ENCODE data around the gene TMC4. TPM values are rescaled to one million over a fixed set of nuclear protein-coding genes. Genes with fewer than 3 reads are reported as not detected.
"Not testable (repeated sequence)": the region's sequence is repeated elsewhere in the genome, so short reads cannot be mapped to it uniquely, and the experiment has no call there.

TMC4 gene
- total RNA-seq, 1 experiment from 2014 or later: 9.6 TPM

DNA sequence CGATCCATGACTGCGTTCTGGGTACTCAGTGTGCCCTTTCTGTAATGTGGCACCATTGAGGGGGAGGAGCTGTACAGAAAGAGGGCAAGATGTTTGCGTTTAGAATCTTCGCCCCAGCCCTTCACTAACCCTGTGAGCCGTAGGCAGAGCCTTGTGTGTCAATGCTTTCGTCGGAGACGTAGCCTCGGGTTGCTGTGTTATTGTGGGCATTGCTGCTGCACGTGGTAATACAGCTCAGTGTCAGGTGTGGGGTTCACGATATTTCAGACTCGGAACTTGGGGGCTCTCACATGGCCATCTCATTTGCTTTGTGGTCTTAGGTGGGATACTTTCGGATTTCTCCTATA, 33.8 kb upstream of the TMC4 start:
- in situ Hi-C loops (cut with HindIII; ENCODE audit: low sequenced_read_pairs): loop anchor here (10.0 kb wide), 1 partner anchor 78 kb away; the partner anchor contains the start of gene LILRB2

GRCh38 chr19:54206030-54206830, 33.3 kb upstream of the TMC4 start:
- in situ Hi-C loops (cut with HindIII; ENCODE audit: low sequenced_read_pairs): loop anchor here (10.0 kb wide), 1 partner anchor 79 kb away; the partner anchor contains the start of gene LILRB2
- DNase-seq (ENCODE audit: low spot score): no peak

More for the DNA sequence above, 33.8 kb upstream of the TMC4 start:
- no peak for DNase-seq (ENCODE audit: low spot score)

- no peak for DNase-seq (ENCODE audit: low spot score)
- in situ Hi-C loops (cut with HindIII; ENCODE audit: low sequenced_read_pairs): loop anchor here (10.0 kb wide), 1 partner anchor 80 kb away; the partner anchor contains the start of gene LILRB2
These were observed 32.0 kb upstream of the TMC4 start for GRCh38 chr19:54204767-54205468.

- DNase-seq (ENCODE audit: low spot score): no peak
- in situ Hi-C loops (cut with HindIII; ENCODE audit: low sequenced_read_pairs): loop anchor here (10.0 kb wide), 1 partner anchor 82 kb away; the partner anchor contains the start of gene LILRB2
These were observed 30.2 kb upstream of the TMC4 start for GRCh38 chr19:54203151-54203611.

DNA sequence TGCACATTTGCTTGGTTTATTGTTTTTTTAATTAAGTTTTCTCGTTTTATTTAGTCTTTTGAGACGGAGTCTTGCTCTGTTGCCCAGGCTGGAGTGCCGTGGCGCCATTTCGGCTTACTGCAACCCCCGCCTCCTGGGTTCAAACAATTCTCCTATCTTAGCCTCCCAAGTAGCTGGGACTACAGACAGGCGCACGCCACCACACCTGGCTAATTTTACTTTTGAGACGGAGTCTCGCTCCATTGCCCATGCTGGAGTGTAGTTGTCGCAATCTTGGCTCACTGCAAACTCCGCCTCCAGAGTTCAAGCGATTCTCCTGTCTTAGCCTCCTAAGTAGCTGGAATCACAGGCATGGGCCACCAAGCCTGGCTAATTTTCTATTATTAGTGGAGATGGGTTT, 29.0 kb upstream of the TMC4 start:
- in situ Hi-C loops (cut with HindIII; ENCODE audit: low sequenced_read_pairs): loop anchor here (10.0 kb wide), 1 partner anchor 83 kb away; the partner anchor contains the start of gene LILRB2
- DNase-seq (ENCODE audit: low spot score): no peak

DNA sequence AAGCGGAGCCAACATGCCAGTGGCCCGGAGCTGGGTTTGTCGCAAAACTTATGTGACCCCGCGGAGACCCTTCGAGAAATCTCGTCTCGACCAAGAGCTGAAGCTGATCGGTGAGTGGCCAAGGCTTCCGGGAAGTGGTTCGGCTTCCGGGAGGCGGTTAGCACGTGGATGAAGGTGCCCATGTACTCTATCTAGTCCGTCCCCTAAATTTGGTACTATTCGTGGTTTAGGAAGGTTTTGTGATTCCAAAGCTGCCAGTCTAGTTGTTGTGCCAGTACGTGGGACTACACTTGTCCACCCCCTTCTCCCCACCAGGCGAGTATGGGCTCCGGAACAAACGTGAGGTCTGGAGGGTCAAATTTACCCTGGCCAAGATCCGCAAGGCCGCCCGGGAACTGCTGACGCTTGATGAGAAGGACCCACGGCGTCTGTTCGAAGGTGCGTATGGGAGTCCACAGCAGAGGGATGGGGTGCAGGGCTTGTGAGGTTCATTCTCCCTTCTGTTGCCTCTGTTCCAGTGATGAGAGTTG, 28.3 kb upstream of the TMC4 start:
- DNase-seq (ENCODE audit: low spot score): no peak
- in situ Hi-C loops (cut with HindIII; ENCODE audit: low sequenced_read_pairs): loop anchor here (10.0 kb wide), 1 partner anchor 84 kb away; the partner anchor contains the start of gene LILRB2

DNA sequence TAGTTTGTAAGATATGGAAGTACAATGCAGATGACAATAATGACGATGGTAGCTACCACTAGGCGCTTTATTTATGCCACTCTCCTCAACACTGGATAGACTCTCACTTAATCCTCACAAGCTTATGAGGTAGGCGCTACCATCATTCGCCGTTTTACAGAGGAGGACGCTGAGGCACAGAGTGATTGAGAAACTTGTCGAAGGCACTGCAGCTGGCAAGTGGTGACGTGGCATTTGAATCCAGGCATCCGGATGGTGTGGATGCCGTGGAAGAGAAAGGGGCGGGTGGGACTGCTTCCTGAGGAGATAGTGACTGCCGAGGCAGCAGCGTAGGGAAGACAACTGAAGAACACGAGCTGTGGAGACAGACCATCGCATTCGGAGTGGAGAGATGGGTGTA, 26.4 kb upstream of the TMC4 start:
- in situ Hi-C loops (cut with HindIII; ENCODE audit: low sequenced_read_pairs): no loop called here
- no peak for DNase-seq (ENCODE audit: low spot score)

DNA sequence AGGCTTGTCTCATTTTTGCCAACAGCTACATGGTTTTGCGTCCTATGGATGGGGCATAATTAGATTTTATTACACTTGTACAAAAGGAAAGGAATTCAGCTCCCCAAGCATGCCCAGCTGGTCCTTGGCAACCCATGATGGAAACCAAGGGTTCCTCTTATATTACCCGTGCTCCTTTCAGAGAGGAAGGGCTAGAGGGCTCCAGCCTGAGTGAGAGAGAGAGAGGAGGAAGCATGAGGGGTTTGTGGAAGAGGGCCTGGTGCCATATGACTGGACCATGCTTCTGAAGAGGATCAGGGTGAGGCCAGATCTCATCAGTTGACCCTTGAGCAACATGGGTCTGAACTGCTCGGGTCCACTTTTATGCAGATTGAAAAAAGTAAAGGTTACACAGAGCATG, 24.2 kb upstream of the TMC4 start:
- in situ Hi-C loops (cut with HindIII; ENCODE audit: low sequenced_read_pairs): no loop called here
- DNase-seq (ENCODE audit: low spot score): no peak

- in situ Hi-C loops (cut with HindIII; ENCODE audit: low sequenced_read_pairs): no loop called here
- no peak for DNase-seq (ENCODE audit: low spot score)
These were observed 23.6 kb upstream of the TMC4 start for GRCh38 chr19:54196536-54196935.

DNA sequence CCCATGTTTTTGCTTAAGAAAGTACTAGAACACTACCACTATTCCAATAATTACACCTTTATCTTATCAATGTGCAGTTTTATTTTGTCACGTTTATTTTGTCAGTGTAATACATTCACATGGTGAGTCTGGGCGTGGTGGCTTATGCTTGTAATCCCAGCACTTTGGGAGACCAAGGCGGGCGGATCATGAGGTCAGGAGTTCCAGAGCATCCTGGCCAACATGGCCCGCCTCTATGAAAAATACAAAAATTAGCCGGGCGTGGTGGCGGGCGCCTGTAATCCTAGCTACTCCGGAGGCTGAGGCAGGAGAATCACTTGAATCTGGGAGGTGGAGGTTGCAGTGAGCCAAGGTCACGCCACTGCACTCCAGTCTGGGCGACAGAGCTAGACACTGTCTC, 21.5 kb upstream of the TMC4 start:
- in situ Hi-C loops (cut with HindIII; ENCODE audit: low sequenced_read_pairs); DNase-seq (ENCODE audit: low spot score): not testable (repeated sequence)

- in situ Hi-C loops (cut with HindIII; ENCODE audit: low sequenced_read_pairs): no loop called here
These were observed 20.1 kb upstream of the TMC4 start for GRCh38 chr19:54193011-54193410.

DNA sequence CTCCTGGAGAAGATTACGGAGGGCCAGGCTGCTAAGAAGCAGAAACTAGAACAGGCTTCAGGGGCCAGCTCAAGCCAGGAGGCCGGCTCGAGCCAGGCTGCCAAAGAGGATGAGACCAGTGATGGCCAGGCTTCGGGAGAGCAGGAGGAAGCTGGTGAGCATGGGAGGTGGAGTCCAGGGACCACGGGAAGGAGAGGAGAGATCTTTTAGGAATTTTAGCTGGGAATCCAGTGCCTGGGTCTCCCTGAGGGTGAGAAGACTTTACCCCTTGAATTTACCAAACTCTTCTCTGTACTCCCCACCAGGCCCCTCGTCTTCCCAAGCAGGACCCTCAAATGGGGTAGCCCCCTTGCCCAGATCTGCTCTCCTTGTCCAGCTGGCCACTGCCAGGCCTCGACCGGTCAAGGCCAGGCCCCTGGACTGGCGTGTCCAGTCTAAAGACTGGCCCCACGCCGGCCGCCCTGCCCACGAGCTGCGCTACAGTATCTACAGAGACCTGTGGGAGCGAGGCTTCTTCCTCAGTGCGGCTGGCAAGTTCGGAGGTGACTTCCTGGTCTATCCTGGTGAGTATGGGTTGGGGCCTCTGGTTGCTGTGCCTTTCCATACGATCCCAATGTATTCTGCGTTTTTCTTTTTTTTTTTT, 19.0 kb upstream of the TMC4 start:
- DNase-seq (ENCODE audit: low spot score): no peak
- in situ Hi-C loops (cut with HindIII; ENCODE audit: low sequenced_read_pairs): no loop called here

More at GRCh38 chr19:54193011-54193410, 20.1 kb upstream of the TMC4 start:
- DNase-seq (ENCODE audit: low spot score): no peak

DNA sequence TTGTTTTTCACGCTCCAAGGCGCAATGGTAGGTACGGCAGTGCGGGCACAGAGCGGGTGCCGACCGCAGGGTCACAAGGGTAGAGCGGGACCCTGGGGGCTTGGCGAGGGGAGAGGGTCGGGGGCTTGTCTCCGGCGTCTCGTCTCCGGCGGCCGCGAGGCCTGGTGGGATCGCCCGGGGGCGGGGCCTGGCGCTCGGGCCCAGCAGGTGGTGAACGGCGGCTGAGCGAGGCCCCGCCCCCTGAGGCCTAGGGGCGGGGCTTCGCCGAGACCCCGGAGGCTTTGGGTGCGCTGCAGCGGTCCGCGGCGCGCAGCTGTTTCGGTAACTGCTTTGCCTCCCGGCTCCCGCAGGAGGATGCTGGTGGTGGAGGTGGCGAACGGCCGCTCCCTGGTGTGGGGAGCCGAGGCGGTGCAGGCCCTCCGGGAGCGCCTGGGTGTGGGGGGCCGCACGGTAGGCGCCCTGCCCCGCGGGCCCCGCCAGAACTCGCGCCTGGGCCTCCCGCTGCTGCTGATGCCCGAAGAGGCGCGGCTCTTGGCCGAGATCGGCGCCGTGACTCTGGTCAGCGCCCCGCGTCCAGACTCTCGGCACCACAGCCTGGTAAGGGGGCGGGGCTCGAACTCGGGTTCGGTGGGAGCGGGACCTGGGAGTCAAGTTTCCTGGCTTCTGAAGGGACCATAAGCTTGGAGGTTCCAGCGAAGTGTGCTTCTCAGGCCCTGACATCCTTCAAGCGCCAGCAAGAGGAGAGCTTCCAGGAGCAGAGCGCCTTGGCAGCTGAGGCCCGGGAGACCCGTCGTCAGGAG, 18.3 kb upstream of the TMC4 start, which contains the start of gene TSEN34:
TSS of gene TSEN34 (plus strand) at position 298 of the 800 bp plus-strand sequence. CDS start at position 355, 57 bp downstream.
- in situ Hi-C loops (cut with HindIII; ENCODE audit: low sequenced_read_pairs): no loop called here
- DNase-seq (ENCODE audit: low spot score): peak; percentile 25

DNA sequence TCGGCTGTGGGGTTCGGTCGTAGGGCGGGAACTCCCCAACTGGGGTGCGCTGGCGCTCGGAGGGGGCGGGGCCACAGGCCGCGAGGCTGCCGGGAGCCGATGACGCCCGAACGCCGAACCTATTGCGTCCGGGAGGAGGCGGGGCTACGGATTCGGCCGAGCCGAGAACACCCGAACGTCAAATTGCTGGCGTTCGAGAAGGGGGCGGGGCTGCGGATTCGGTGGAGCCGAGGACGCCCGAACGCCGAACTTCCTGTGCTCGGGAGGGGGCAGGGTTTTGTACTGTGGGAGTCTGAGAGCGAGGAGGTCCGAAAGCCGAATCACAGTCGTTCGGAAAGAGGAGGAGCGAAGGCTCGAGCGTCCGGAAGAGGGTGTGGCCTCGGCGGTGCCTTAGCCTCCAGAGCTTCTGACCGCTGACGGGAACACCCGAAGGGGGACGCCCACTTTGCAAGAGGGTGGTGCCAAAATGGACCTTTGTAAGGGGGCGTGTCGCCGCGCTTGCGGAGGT, 17.6 kb upstream of the TMC4 start:
- DNase-seq (ENCODE audit: low spot score): peak; percentile 100
- in situ Hi-C loops (cut with HindIII; ENCODE audit: low sequenced_read_pairs): no loop called here

- in situ Hi-C loops (cut with HindIII; ENCODE audit: low sequenced_read_pairs): no loop called here
- peak; percentile 100 for DNase-seq (ENCODE audit: low spot score)
These were observed 17.0 kb upstream of the TMC4 start for GRCh38 chr19:54189735-54190502.

GRCh38 chr19:54189145-54189734, 16.3 kb upstream of the TMC4 start, which contains the start of gene MBOAT7:
MBOAT7 (minus strand) TSS chr19:54189580; CDS start chr19:54188508, 1,072 bp downstream.
- in situ Hi-C loops (cut with HindIII; ENCODE audit: low sequenced_read_pairs): no loop called here
- no peak for DNase-seq (ENCODE audit: low spot score)

GRCh38 chr19:54188215-54188871, 15.4 kb upstream of the TMC4 start:
- in situ Hi-C loops (cut with HindIII; ENCODE audit: low sequenced_read_pairs): no loop called here
- DNase-seq (ENCODE audit: low spot score): no peak

All from G401 (cell line).